ENCODE data around the gene SYNJ2. TPM values are rescaled to one million over a fixed set of nuclear protein-coding genes. Genes with fewer than 3 reads are reported as not detected.

The SYNJ2 gene
- total and polyA plus RNA-seq, 5 donors from 2014 or later, result 6.4 to 46.3 (median 10.3) TPM

DNA sequence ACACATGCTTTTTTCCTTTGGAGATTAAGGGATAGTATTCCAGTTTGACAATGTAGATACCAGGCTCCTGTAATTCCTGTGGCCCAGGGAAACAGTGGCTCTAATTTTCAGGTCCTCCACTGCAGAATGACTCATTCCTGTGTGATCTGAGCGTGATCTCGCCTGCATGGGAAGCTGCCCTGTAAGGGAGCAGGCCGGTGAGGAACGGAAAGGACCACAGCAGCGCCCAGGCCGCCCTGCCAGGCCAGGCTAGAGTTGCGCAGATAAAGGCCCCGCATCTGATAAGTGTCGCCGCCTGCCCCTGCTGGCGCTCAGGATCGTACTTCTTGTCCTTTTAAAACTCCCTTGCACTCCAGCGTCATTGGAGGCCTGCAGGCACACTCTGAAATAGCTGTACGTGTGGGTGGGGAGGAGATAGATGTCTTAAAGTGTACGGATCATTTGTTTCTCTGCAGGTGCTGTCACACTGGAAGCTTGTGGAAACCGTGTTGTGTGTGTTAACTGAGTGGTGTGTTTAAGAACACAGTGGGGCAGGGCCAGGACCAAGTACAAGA lies 60.7 kb downstream of the SYNJ2 start:
- Mint-ChIP-seq H3K27ac (no peak overlapping the region), H3K4me1 (peaks cover 5 to 35% (median 28%) of the 10 kb centered on the region in 4 donors), H3K36me3 (peaks cover 37% of the 10 kb centered on the region), H3K9me3 (no peaks in the 10 kb centered on the region), H3K27me3 (no peaks in the 10 kb centered on the region), H3K4me3 (no peak overlapping the region)
- DNase-seq, result no peak
- H3K36me3 ChIP-seq (ENCODE audit: control insufficient read depth, insufficient read depth, low read length), result peaks cover 5% of the 10 kb centered on the region
- no peak overlapping the region for H3K27ac ChIP-seq (ENCODE audit: insufficient read depth, low read length, poor library complexity, severe bottlenecking)
- no peak for ATAC-seq (ENCODE audit: low read depth in 2 of 2)
- no peaks in the 10 kb centered on the region for H3K27me3 ChIP-seq (ENCODE audit: control insufficient read depth, insufficient read depth, low read length)
- H3K4me3 ChIP-seq (ENCODE audit: low read depth, low read length), result no peak overlapping the region
- peaks cover 20% of the 10 kb centered on the region for H3K4me1 ChIP-seq (ENCODE audit: control insufficient read depth, insufficient read depth, low read length, poor library complexity, severe bottlenecking)
- no peaks in the 10 kb centered on the region for H3K9me3 ChIP-seq (ENCODE audit: control insufficient read depth in 2 of 2, low read length in 2 of 2)

DNA sequence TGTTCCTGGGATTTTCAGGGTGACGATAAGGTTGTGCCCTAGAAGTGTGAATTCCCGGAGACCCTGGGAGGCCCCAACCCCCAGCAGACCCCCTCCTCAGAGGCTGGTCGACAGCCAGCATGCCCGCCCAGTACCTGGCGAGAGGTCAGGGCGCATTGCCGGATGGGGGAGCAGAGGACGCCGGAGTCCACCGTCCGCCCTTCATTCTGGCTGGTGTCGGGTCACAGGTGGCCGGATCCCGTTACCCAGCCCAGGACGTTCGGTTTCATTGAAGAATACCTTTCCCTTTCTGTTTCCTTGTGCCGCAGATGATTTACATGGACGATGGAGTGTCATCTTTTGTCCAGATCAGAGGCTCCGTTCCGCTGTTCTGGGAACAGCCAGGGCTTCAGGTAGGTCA lies 61.3 kb downstream of the SYNJ2 start:
- peaks cover 2% of the 10 kb centered on the region for H3K36me3 ChIP-seq (ENCODE audit: control insufficient read depth, insufficient read depth, low read length)
- H3K4me1 Mint-ChIP-seq, result peaks cover 5 to 36% (median 27%) of the 10 kb centered on the region in 4 donors
- no peak overlapping the region for H3K4me3 ChIP-seq (ENCODE audit: low read depth, low read length)
- DNase-seq, result no peak
- no peak overlapping the region for H3K27ac ChIP-seq (ENCODE audit: insufficient read depth, low read length, poor library complexity, severe bottlenecking)
- H3K27me3 Mint-ChIP-seq, result no peaks in the 10 kb centered on the region
- no peak overlapping the region for H3K27ac Mint-ChIP-seq
- H3K4me1 ChIP-seq (ENCODE audit: control insufficient read depth, insufficient read depth, low read length, poor library complexity, severe bottlenecking), result peaks cover 20% of the 10 kb centered on the region
- H3K36me3 Mint-ChIP-seq, result peaks cover 37% of the 10 kb centered on the region
- no peaks in the 10 kb centered on the region for H3K9me3 ChIP-seq (ENCODE audit: control insufficient read depth in 2 of 2, low read length in 2 of 2)
- no peaks in the 10 kb centered on the region for H3K9me3 Mint-ChIP-seq
- no peak overlapping the region for H3K4me3 Mint-ChIP-seq
- no peak for ATAC-seq (ENCODE audit: low read depth in 2 of 2)
- no peaks in the 10 kb centered on the region for H3K27me3 ChIP-seq (ENCODE audit: control insufficient read depth, insufficient read depth, low read length)

DNA sequence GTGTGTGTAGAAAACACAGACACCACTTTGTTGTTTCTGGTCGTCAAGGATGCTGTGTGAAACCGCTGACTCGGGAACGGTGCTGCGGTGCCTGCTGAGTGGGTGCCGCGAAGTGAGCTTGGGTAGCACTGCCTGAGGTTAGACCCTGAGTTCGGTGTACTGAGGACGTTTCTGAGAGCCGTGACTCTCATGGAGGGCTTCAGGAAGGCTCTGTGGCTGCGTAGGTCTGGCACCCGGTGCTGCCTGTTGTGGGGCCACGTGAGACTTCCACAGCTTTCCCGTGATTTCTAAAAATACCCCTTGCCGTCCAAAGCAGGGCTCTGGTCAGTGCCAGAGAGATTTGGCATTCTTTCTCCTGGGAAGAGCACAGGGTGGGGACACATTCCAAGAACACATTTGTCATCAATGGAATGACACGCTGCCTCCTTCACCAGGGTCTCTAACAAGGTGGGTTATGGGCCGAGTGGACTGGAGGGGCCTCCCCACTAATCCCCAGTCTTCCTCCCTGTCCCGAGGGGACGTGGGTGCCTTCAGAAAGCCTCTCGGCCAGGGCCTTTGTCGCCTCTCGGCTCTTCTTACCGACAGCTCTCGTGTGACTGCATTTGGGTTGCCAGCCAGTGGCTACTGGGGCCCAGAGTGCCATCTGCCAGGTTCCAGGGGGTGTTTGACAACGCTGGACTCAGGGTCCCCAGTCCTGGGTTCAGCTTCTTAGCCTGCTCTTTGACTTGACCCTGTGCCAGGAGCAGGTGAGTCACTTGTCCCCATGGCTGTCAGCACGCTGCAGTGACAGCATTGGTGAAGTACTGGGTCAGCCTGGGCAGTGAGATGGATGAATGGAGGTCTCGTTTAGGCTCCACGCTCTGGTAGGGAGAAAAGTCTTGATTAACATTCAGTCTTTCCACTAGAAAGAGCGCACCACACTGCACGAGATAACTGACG lies 62.2 kb downstream of the SYNJ2 start:
- Histone ChIP-seq H3K9me3 (ENCODE audit: control insufficient read depth in 2 of 2, low read length in 2 of 2) (no peaks in the 10 kb centered on the region), H3K36me3 (ENCODE audit: control insufficient read depth, insufficient read depth, low read length) (peaks cover 2% of the 10 kb centered on the region), H3K27me3 (ENCODE audit: control insufficient read depth, insufficient read depth, low read length) (no peaks in the 10 kb centered on the region), H3K27ac (ENCODE audit: insufficient read depth, low read length, poor library complexity, severe bottlenecking) (no peak overlapping the region), H3K4me3 (ENCODE audit: low read depth, low read length) (no peak overlapping the region), H3K4me1 (ENCODE audit: control insufficient read depth, insufficient read depth, low read length, poor library complexity, severe bottlenecking) (peaks cover 20% of the 10 kb centered on the region)
- no peak for DNase-seq
- Mint-ChIP-seq H3K36me3 (peaks cover 37% of the 10 kb centered on the region), H3K27me3 (no peaks in the 10 kb centered on the region), H3K27ac (no peak overlapping the region), H3K9me3 (no peaks in the 10 kb centered on the region), H3K4me3 (no peak overlapping the region), H3K4me1 (peaks cover 5 to 36% (median 26%) of the 10 kb centered on the region in 4 donors)
- ATAC-seq (ENCODE audit: low read depth in 2 of 2), result no peak

DNA sequence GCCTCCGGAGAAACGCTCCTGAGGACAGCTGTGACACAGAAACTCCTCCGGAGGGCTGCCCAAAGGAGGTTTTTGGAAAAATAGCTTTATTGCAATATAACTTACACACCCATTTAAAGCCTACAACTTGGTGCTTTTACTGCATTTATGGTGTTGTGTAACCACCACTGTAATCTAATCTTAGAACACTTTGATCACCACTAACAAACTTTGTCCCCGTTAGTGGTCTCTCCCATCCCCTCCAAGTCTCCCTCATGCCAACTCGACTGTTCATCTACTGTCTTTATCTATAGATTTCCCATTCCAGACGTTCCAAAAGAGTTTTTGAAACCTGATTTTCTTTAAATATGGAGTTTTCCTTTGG lies 62.8 kb downstream of the SYNJ2 start:
- H3K36me3 ChIP-seq (ENCODE audit: control insufficient read depth, insufficient read depth, low read length), result peaks cover 2% of the 10 kb centered on the region
- H3K4me3 Mint-ChIP-seq, result no peak overlapping the region
- no peaks in the 10 kb centered on the region for H3K27me3 ChIP-seq (ENCODE audit: control insufficient read depth, insufficient read depth, low read length)
- no peak overlapping the region for H3K4me3 ChIP-seq (ENCODE audit: low read depth, low read length)
- ATAC-seq (ENCODE audit: low read depth in 2 of 2) (no peak), DNase-seq (no peak)
- H3K27ac Mint-ChIP-seq, result peak overlapping the region in 1 of 3 donors; percentile 43
- H3K9me3 Mint-ChIP-seq, result no peaks in the 10 kb centered on the region
- peaks cover 36% of the 10 kb centered on the region for H3K36me3 Mint-ChIP-seq
- H3K27me3 Mint-ChIP-seq, result no peaks in the 10 kb centered on the region
- H3K9me3 ChIP-seq (ENCODE audit: control insufficient read depth in 2 of 2, low read length in 2 of 2), result no peaks in the 10 kb centered on the region
- peaks cover 18% of the 10 kb centered on the region for H3K4me1 ChIP-seq (ENCODE audit: control insufficient read depth, insufficient read depth, low read length, poor library complexity, severe bottlenecking)
- H3K4me1 Mint-ChIP-seq, result peaks cover 5 to 34% (median 26%) of the 10 kb centered on the region in 4 donors
- H3K27ac ChIP-seq (ENCODE audit: insufficient read depth, low read length, poor library complexity, severe bottlenecking), result no peak overlapping the region

DNA sequence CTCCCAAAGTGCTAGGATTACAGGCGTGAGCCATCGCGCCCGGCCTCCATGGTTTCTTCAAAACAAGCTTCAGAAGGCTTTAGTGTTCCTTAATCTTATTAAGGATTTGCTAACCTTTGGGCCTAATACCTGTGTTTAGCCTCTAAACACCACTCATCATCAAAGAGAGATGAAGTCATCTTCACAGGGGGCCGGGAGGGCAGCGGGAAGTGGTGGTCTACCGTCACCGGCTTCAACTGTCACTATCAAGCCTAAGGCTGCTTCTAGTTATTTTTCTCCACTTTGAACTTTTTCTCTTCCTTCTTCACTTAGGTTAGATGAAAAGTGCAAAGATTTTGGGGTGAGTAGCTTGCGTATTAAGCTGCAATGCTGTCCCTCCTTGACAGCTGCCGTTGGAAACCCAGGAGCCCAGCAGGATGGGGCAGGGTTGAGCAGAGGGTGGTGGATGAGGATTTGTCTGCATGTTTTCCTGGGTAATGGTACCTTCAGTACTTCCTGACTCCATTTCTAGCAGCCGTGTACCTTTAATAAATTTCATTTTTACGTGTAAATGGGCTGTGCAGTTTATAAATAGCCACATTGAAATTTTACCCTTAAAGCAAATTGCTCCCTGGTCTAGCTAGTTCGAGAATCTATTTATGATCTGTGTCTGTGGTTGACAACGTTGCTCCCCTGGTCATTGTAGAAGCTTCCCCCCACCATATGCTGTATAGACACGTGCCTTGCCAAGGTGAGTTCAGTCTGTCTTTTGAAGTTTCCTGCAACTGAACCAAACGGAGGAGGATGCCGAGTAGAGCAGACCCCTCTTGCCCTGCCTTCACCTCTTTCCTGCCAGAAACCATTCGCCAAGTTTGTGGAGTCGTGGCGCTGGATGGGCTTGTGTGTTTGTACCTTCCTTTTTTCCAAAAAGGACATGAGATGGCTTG lies 64.8 kb downstream of the SYNJ2 start:
- ATAC-seq (ENCODE audit: low read depth in 2 of 2) (peak in 1 of 2 donors; percentile 25), DNase-seq (peak in 1 of 3 donors; percentile 30)
- Histone ChIP-seq H3K27me3 (ENCODE audit: control insufficient read depth, insufficient read depth, low read length) (no peaks in the 10 kb centered on the region), H3K4me3 (ENCODE audit: low read depth, low read length) (no peak overlapping the region), H3K27ac (ENCODE audit: insufficient read depth, low read length, poor library complexity, severe bottlenecking) (no peak overlapping the region), H3K36me3 (ENCODE audit: control insufficient read depth, insufficient read depth, low read length) (peaks cover 9% of the 10 kb centered on the region), H3K4me1 (ENCODE audit: control insufficient read depth, insufficient read depth, low read length, poor library complexity, severe bottlenecking) (peaks cover 5% of the 10 kb centered on the region), H3K9me3 (ENCODE audit: control insufficient read depth in 2 of 2, low read length in 2 of 2) (no peaks in the 10 kb centered on the region)
- Mint-ChIP-seq H3K36me3 (peaks cover 30% of the 10 kb centered on the region), H3K9me3 (no peaks in the 10 kb centered on the region), H3K4me1 (peaks cover 0 to 24% (median 14%) of the 10 kb centered on the region in 4 donors), H3K27me3 (no peaks in the 10 kb centered on the region), H3K4me3 (peak overlapping the region in 2 of 4 donors; percentile 23 to 62), H3K27ac (peak overlapping the region in 2 of 3 donors; percentile 76 to 85)

DNA sequence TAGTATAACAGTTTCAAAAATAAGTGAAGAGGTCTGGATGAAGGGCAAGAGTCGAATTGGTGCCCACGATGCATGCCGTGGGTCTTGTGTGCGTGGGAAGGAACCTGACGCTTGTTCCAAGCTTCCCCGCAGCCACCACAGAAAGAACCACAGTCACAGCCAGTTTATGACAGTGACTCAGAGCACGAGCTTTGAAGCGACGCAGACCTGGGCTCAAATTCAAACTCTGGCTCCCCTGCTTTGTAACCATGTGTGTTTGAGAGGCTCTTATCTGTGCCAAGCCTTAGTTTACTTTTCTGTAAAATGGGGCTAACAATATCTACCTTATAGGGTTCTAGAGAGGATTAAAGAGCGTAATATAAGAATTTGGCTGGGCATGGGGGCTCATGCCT lies 65.5 kb downstream of the SYNJ2 start:
- H3K27me3 ChIP-seq (ENCODE audit: control insufficient read depth, insufficient read depth, low read length), result no peaks in the 10 kb centered on the region
- no peak overlapping the region for H3K4me3 ChIP-seq (ENCODE audit: low read depth, low read length)
- peaks cover 9% of the 10 kb centered on the region for H3K36me3 ChIP-seq (ENCODE audit: control insufficient read depth, insufficient read depth, low read length)
- no peaks in the 10 kb centered on the region for H3K9me3 ChIP-seq (ENCODE audit: control insufficient read depth in 2 of 2, low read length in 2 of 2)
- H3K27ac ChIP-seq (ENCODE audit: insufficient read depth, low read length, poor library complexity, severe bottlenecking), result no peak overlapping the region
- peak overlapping the region; percentile 74 to 85 (median 76) for H3K27ac Mint-ChIP-seq
- peaks cover 5% of the 10 kb centered on the region for H3K4me1 ChIP-seq (ENCODE audit: control insufficient read depth, insufficient read depth, low read length, poor library complexity, severe bottlenecking)
- H3K36me3 Mint-ChIP-seq, result peaks cover 31% of the 10 kb centered on the region
- H3K27me3 Mint-ChIP-seq, result no peaks in the 10 kb centered on the region
- H3K9me3 Mint-ChIP-seq, result no peaks in the 10 kb centered on the region
- peaks cover 0 to 24% (median 14%) of the 10 kb centered on the region in 4 donors for H3K4me1 Mint-ChIP-seq
- DNase-seq (peak in 1 of 3 donors; percentile 66), ATAC-seq (ENCODE audit: low read depth in 2 of 2) (peak in 1 of 2 donors; percentile 35)
- H3K4me3 Mint-ChIP-seq, result peak overlapping the region in 1 of 4 donors; percentile 62

DNA sequence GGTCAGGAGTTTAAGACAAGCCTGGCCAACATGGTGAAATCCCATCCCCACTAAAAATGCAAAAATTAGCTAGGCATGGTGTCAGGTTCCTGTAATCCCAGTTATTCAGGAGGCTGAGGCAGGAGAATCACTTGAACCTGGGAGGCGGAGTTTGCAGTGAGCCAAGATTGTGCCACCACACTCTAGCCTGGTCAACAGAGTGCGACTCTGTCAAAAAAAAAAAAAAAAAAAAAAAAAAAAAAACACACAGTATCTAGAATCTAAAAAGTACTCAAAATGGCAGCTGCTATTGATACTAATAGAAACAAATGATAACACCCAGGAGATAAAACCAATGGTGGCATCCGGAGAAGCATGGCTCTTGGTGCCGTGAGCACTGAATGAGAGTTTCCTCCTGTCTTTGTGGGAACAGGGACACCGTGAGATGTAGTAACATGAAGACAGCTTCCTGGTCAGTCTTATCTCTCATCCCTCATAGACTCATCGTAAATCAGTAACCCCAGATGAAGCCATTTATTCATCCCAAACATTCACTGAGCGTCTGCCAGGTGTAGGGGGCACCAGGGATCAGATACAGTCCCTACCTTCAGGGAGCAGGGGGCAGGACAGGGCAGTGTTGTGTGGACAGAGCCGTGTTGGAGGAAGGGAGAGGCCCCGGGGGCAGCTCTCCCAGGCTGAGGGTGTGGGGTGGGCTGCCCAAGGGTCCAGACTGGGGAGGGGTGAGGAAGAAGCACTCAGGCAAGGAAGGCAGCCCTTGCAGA lies 66.1 kb downstream of the SYNJ2 start:
- DNase-seq (no peak), ATAC-seq (ENCODE audit: low read depth in 2 of 2) (no peak)
- H3K27me3 Mint-ChIP-seq, result no peaks in the 10 kb centered on the region

More for the DNA sequence above, 66.1 kb downstream of the SYNJ2 start:
- Mint-ChIP-seq H3K36me3 (peaks cover 32% of the 10 kb centered on the region), H3K9me3 (no peaks in the 10 kb centered on the region), H3K4me3 (no peak overlapping the region), H3K27ac (peak overlapping the region in 2 of 3 donors; percentile 35 to 59), H3K4me1 (peaks cover 0 to 24% (median 13%) of the 10 kb centered on the region in 4 donors)
- peaks cover 5% of the 10 kb centered on the region for H3K4me1 ChIP-seq (ENCODE audit: control insufficient read depth, insufficient read depth, low read length, poor library complexity, severe bottlenecking)
- H3K4me3 ChIP-seq (ENCODE audit: low read depth, low read length), result no peak overlapping the region
- H3K27me3 ChIP-seq (ENCODE audit: control insufficient read depth, insufficient read depth, low read length), result no peaks in the 10 kb centered on the region
- H3K27ac ChIP-seq (ENCODE audit: insufficient read depth, low read length, poor library complexity, severe bottlenecking), result no peak overlapping the region
- H3K9me3 ChIP-seq (ENCODE audit: control insufficient read depth in 2 of 2, low read length in 2 of 2), result no peaks in the 10 kb centered on the region
- peaks cover 7% of the 10 kb centered on the region for H3K36me3 ChIP-seq (ENCODE audit: control insufficient read depth, insufficient read depth, low read length)

All from CD4-positive, CD25-positive, alpha-beta regulatory T cell (primary cell).